Rectal smooth muscle tissue (tissue), 1 donor: ENCODE results near the gene LIMS2.

Experiments
- H3K27ac ChIP-seq: one replicate; pipeline ENCODE4 v1.7.0; 2013; ENCODE audit warnings: low read depth, low read length, inconsistent platforms
- H3K27me3 ChIP-seq: one replicate; pipeline ENCODE4 v1.7.0; 2013; ENCODE audit warnings: low read length; ENCODE audit not compliant: control insufficient read depth, insufficient read depth
- H3K36me3 ChIP-seq: one replicate; pipeline ENCODE4 v1.7.0; 2013; ENCODE audit warnings: low read length; ENCODE audit not compliant: control insufficient read depth, insufficient read depth
- H3K4me1 ChIP-seq: one replicate; pipeline ENCODE4 v1.7.0; 2013; ENCODE audit warnings: low read length; ENCODE audit not compliant: control insufficient read depth, insufficient read depth
- H3K4me3 ChIP-seq: one replicate; pipeline ENCODE4 v1.7.0; 2013; ENCODE audit warnings: low read length
- H3K9ac ChIP-seq: one replicate; pipeline ENCODE4 v1.7.0; 2013; ENCODE audit warnings: low read length

LIMS2 gene

GRCh38 chr2:127657232-127657595, 18.1 kb downstream of the LIMS2 start:
- peaks cover 8% of the 10 kb centered on the region for H3K36me3 ChIP-seq
- H3K4me3 ChIP-seq = no peak overlapping the region
- H3K27ac ChIP-seq = peak overlapping the region; percentile 99
- H3K27me3 ChIP-seq = no peaks in the 10 kb centered on the region
- no peak overlapping the region for H3K9ac ChIP-seq
- H3K4me1 ChIP-seq = peaks cover 92% of the 10 kb centered on the region

- Histone ChIP-seq H3K27me3 (no peaks in the 10 kb centered on the region), H3K4me3 (no peak overlapping the region), H3K27ac (peak overlapping the region; percentile 99), H3K36me3 (peaks cover 8% of the 10 kb centered on the region), H3K4me1 (peaks cover 90% of the 10 kb centered on the region), H3K9ac (peak overlapping the region; percentile 16)
These were observed 18.6 kb downstream of the LIMS2 start for GRCh38 chr2:127656569-127657231.

- Histone ChIP-seq H3K27ac (peak overlapping the region; percentile 99), H3K36me3 (peaks cover 12% of the 10 kb centered on the region), H3K9ac (no peak overlapping the region)
These were observed 19.9 kb downstream of the LIMS2 start for GRCh38 chr2:127655209-127656073.

GRCh38 chr2:127654838-127655175, 20.5 kb downstream of the LIMS2 start:
- Histone ChIP-seq H3K9ac (no peak overlapping the region), H3K27me3 (no peaks in the 10 kb centered on the region), H3K4me3 (no peak overlapping the region), H3K27ac (peak overlapping the region; percentile 99), H3K36me3 (peaks cover 12% of the 10 kb centered on the region), H3K4me1 (peaks cover 92% of the 10 kb centered on the region)

More at GRCh38 chr2:127655209-127656073, 19.9 kb downstream of the LIMS2 start:
- Histone ChIP-seq H3K4me3 (no peak overlapping the region), H3K27me3 (no peaks in the 10 kb centered on the region), H3K4me1 (peaks cover 92% of the 10 kb centered on the region)

GRCh38 chr2:127654084-127654837, 21.1 kb downstream of the LIMS2 start:
- Histone ChIP-seq H3K4me1 (peaks cover 93% of the 10 kb centered on the region), H3K27me3 (no peaks in the 10 kb centered on the region), H3K4me3 (no peak overlapping the region), H3K36me3 (peaks cover 12% of the 10 kb centered on the region), H3K9ac (no peak overlapping the region), H3K27ac (peak overlapping the region; percentile 99)

DNA sequence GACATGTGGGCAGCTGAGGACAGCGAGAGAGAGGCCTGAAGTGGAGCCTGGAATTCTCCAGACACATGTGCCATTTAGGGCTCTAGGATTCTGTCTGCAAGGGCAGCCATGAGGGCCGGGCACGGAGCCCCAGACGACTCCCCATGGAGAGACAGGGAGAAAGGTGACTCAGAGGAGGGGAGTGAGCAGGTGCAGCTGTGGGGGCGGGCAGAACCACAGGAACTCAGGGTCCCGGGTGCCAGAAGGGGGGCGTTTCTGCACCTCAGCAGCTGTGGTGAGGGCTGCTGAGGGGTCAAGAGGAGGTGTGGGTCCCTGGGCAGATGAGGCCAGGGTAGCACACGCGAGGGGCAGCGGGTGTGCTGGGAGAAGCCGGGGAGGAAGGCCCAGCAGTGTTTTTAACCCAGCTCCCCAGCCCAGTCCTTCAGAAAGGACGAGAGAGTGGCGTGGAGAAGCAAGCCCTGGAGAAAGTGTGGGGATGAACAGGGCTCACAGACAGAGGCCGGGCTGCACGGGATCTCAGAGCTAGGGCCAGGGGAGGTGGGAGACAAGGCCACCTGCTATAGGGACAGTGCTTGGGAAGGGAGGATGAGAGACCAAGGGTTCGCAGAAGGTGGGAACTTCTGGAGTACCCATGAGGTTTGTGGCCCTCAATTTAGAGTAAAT, 21.8 kb downstream of the LIMS2 start:
- Histone ChIP-seq H3K4me1 (peaks cover 90% of the 10 kb centered on the region), H3K27me3 (no peaks in the 10 kb centered on the region), H3K36me3 (peaks cover 12% of the 10 kb centered on the region), H3K9ac (no peak overlapping the region), H3K27ac (peak overlapping the region; percentile 99), H3K4me3 (no peak overlapping the region)

GRCh38 chr2:127652786-127653357, 22.5 kb downstream of the LIMS2 start:
- peaks cover 12% of the 10 kb centered on the region for H3K36me3 ChIP-seq
- peak overlapping the region; percentile 99 for H3K27ac ChIP-seq
- H3K9ac ChIP-seq = no peak overlapping the region
- H3K4me3 ChIP-seq = no peak overlapping the region
- no peaks in the 10 kb centered on the region for H3K27me3 ChIP-seq
- H3K4me1 ChIP-seq = peaks cover 89% of the 10 kb centered on the region

- Histone ChIP-seq H3K4me1 (peaks cover 84% of the 10 kb centered on the region), H3K4me3 (no peak overlapping the region), H3K36me3 (peaks cover 12% of the 10 kb centered on the region), H3K27ac (peak overlapping the region; percentile 99), H3K9ac (no peak overlapping the region), H3K27me3 (no peaks in the 10 kb centered on the region)
These were observed 23.3 kb downstream of the LIMS2 start for GRCh38 chr2:127651971-127652550.

DNA sequence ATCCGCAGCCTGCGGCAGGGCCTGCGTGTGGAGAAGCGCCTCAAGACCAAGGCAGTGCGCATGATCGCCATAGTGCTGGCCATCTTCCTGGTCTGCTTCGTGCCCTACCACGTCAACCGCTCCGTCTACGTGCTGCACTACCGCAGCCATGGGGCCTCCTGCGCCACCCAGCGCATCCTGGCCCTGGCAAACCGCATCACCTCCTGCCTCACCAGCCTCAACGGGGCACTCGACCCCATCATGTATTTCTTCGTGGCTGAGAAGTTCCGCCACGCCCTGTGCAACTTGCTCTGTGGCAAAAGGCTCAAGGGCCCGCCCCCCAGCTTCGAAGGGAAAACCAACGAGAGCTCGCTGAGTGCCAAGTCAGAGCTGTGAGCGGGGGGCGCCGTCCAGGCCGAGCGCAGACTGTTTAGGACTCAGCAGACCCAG, 23.9 kb downstream of the LIMS2 start:
- peaks cover 6% of the 10 kb centered on the region for H3K36me3 ChIP-seq
- peak overlapping the region; percentile 45 for H3K9ac ChIP-seq
- H3K4me1 ChIP-seq = peaks cover 85% of the 10 kb centered on the region
- H3K27ac ChIP-seq = peak overlapping the region; percentile 99
- peak overlapping the region; percentile 18 for H3K4me3 ChIP-seq
- H3K27me3 ChIP-seq = no peaks in the 10 kb centered on the region

DNA sequence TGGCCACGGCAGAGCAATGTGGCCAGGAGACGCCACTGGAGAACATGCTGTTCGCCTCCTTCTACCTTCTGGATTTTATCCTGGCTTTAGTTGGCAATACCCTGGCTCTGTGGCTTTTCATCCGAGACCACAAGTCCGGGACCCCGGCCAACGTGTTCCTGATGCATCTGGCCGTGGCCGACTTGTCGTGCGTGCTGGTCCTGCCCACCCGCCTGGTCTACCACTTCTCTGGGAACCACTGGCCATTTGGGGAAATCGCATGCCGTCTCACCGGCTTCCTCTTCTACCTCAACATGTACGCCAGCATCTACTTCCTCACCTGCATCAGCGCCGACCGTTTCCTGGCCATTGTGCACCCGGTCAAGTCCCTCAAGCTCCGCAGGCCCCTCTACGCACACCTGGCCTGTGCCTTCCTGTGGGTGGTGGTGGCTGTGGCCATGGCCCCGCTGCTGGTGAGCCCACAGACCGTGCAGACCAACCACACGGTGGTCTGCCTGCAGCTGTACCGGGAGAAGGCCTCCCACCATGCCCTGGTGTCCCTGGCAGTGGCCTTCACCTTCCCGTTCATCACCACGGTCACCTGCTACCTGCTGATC, 24.4 kb downstream of the LIMS2 start:
- peaks cover 86% of the 10 kb centered on the region for H3K4me1 ChIP-seq
- peak overlapping the region; percentile 18 for H3K4me3 ChIP-seq
- H3K27ac ChIP-seq = peak overlapping the region; percentile 99
- no peaks in the 10 kb centered on the region for H3K27me3 ChIP-seq
- H3K9ac ChIP-seq = peak overlapping the region; percentile 45
- H3K36me3 ChIP-seq = peaks cover 6% of the 10 kb centered on the region

- H3K4me1 ChIP-seq = peaks cover 80% of the 10 kb centered on the region
- H3K27ac ChIP-seq = peak overlapping the region; percentile 99
- H3K9ac ChIP-seq = no peak overlapping the region
- H3K4me3 ChIP-seq = no peak overlapping the region
- no peaks in the 10 kb centered on the region for H3K27me3 ChIP-seq
- H3K36me3 ChIP-seq = peaks cover 6% of the 10 kb centered on the region
These were observed 25.1 kb downstream of the LIMS2 start for GRCh38 chr2:127650041-127650784.
